Prostate gland (tissue), 2 donors: ENCODE data around the gene MEIOB.

Source experiments
- CTCF ChIP-seq, 4 experiments: fragments of 200-600 bp in 2 of 4; fragments of 450-650 bp in 2 of 4; sonication (generic) in 2 of 4; IDR thresholded peaks; 1 replicate in 3 of 4; 2 replicates in 1 of 4; pipeline ENCODE4 v1.5.1; 2016 to 2019; ENCODE audit warnings: antibody characterized with exemption in 4 of 4, mild to moderate bottlenecking in 2 of 4, moderate library complexity in 2 of 4
- POLR2A ChIP-seq: fragments of 450-650 bp; IDR thresholded peaks from one replicate; pipeline ENCODE4 v1.6.1; 2016; ENCODE audit warnings: antibody characterized with exemption, mild to moderate bottlenecking
- POLR2AphosphoS5 ChIP-seq: sonication (generic); formaldehyde crosslinking; IDR thresholded peaks from one replicate; pipeline ENCODE4 v1.6.1; 2017; ENCODE audit warnings: antibody characterized with exemption

DNA sequence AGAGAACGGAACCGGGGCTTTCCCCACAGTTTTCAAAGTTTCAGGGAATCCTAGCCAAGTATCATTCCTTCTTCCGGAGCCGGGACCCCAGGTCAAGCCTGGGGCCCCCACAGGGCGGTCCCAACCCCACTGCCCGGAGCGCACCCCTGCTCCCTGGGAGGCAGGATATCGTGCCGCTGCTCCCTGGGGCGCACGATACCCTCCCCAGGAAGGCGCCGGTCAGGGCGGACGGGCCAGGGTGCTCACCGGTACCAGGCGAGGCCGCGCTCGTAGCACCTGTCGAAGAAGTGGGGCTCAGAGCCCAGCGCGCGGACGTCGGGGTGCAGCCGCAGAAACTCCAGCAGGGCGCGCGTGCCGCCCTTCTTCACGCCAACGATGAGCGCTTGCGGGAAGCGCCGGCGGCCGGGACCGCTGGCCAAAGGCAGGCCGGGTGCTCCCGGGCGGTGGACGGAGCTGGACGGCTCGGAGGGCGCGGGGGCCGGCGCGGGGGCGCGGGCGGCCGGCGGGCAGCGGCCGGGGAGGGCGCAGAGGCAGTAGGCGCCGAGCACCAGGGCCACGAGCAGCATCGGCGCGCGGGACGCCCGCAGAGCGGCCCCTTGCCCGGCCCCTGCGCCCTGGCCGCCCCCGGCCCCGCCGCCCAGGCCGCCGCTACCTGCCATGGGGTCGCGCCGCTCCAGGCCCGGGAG lies 45.8 kb upstream of the MEIOB start:
- TF ChIP-seq POLR2A (no peak), POLR2AphosphoS5 (no peak), CTCF (IDR thresholded peaks at IDR 0.05) (no peak)
